Measurements from ENCODE around the gene PDLIM4. TPM values are rescaled to one million over a fixed set of nuclear protein-coding genes. Genes with fewer than 3 reads are reported as not detected.

PDLIM4 gene
- polyA plus RNA-seq, 5 donors: 8.9 to 18.2 (median 10.0) TPM

DNA sequence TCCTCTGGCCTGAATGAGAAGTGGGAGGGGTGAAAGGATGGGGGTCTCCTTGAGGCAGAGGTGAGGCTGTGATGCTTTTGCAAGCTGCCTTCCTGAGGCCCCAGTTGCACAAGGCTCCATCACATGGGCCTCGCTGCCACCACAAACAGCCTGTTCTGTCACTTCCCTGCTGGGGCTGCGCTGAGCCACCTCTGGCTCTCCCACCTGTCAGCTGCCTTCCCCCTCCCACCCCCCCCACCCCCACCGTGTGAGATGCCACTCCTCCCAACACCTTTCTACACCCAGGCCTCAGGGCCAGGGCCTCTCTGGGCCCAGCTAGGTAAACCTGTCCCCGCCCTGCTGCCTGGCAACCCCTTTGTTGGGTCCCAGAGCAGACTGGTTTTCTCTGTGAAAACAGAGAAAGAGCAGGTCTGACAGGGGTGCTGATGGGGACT lies 4.5 kb upstream of the PDLIM4 start:
- peak; percentile 45 to 57 for DNase-seq

DNA sequence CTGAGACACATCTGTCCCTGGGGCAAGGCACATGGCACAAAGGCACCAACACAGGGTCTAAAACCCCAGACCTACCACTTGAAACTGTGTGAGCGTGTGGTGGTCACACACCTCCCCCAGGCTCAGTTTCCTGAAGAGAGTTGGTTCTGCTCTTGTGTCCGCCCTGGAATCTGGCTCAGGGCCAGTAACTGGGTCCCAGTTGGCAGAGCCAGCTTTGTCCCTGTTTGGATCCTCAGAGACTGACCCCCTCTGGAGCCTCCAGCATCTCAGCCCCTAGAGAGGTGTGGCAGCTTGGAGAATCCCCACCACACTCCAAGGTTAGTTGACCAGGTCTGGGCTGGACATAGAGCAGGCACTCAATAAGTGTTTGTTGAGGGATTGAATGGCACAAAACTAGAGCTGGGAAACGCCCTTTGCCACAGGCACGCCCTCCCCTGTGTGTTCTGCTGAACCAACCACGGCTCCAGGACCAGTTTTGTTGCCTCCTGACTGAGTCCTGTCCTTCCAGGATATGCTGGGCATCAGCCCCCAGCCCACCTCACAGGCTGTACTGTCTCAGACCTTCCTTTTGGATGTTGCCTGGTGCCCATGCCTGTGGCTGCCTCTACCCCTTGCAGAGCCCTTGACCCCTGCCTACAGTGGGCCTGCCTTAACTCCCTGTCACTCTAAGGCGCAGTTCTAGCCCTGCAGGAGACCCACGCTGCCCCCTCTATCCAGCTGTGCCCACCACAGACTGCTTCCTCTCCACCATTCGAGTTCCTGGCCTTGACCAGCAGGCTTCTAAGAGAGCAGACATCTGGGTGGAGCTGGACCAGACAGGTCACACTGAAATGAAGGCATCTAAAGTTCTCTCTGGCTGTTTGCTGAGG lies 3.8 kb upstream of the PDLIM4 start:
- no peak for DNase-seq

DNA sequence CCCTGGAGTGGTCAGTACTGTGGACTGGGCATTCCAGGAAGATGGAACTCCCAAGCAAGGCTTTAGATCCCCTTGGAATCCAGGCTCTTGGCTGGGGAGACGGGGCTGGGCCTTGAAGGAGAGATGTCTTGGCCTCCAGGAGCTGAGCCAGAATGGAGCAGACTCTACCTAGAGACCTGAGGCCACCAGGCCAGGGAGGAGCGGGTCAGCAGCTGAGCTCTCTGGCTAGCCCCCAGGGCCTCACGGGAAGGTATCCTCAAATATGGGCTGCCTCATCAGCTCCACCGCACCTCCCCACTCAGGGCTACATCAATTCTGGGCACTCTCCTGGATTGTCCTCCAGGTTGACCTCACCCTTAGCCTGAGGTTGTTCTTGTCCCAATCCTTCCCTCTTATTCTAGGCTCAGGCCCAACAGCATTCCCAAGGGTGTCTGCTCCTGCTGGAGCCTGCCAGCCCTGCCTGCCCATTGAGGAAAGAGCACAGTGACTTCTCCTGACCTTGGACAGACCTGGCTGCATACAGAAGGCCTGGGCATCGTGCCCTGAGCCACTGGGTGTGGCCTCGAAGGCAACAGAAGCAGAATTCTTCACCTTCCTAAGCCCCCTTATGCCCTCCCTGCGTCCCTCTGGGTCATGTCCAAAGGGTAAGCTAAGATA lies 3.0 kb upstream of the PDLIM4 start:
- no peak for DNase-seq

DNA sequence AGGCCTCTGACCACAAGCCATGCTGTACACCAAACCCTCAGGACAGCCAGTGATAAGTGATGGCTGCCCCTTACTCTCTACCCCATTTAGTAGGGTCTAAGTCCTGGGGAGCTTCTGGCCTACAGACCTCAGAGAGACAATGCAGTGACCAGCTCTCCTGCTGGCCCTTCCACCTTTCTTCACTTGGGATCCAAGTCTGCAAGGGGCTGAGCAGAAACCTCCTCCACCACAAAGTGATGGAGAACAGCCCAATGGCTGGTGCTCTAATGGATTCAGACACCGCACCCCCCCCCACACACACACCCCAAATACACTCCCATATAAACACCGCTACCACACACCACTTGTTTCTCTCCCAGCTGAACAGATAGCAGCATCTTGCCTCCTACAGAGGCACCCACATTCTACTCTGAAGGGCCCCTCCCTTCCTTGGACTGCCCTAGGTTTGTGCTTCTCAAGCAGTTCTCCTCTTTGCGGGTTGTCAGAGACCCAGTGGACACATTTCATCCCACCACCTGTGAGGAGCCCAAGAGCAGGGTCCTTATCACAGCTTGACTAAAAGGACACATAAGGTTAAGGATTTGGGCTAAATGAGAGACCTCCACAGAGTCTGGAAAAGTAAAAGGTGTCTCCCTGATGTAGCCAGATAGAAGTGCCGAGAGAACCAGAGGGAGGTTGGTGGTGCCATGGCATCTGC lies 1.3 kb upstream of the PDLIM4 start:
- DNase-seq: no peak

DNA sequence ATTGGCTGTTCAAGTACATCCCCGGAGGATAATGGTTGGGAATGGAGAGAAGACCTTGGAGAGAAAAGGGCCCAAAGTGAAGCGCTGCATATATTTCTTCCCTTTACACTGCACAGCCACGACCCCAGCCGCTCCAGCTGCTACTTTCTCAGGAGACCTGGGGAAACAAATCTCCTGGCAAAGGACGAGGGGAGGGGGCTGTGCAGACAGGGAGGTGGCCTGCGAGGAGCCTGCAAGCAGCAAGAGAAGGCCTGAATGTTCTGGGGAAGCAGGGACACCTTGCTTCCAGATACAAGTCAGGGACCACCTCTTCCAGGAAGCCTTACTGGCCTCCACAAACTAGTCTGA lies 739 bp upstream of the PDLIM4 start:
- no peak for DNase-seq

DNA sequence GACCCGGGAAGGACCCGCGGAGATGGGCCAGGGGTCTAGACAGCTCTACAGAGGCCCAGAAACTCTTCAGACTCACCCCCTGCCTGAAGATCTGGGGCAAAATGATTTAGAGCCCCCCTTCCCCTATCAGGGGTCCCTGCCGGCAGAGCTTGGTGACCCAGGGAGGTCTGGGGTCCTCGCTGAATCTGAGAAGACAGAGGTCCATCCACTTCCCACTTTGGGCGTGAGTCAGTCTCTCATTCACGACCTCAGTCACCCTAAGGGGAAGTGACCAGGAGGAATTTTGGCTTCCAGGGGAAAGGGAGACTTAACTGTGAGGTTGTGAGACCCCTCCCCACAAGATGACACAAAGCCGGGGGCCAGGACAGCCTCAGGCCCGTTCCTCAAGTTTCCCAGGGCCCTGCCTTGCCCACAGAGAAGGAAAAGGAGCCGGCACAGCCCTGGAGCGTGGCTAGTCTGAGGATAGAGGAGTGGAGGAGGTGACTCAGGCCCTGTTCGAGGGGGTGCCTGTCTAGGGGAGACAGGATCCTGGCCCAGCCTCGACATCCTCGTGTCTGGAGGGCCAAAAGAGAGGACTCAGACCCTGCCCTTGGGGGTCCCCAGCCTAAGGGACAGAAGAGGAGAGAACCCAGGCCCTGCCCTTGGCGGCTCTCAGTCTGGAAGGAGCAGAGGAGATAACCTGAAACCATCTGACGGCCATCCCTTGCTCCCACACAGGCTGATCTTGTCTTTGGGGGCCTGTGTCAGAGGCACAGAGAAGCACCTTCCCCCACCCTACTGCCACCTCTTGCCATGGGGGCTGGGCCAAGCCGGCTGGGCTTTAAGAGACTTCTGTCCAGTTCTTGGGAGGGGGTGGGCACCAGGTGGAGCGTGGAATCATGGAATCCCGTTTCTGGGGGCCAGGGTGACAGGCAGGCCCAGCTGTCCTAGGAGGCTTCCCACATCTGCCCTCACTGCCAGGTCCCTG lies 889 bp downstream of the PDLIM4 start:
- no peak for DNase-seq

DNA sequence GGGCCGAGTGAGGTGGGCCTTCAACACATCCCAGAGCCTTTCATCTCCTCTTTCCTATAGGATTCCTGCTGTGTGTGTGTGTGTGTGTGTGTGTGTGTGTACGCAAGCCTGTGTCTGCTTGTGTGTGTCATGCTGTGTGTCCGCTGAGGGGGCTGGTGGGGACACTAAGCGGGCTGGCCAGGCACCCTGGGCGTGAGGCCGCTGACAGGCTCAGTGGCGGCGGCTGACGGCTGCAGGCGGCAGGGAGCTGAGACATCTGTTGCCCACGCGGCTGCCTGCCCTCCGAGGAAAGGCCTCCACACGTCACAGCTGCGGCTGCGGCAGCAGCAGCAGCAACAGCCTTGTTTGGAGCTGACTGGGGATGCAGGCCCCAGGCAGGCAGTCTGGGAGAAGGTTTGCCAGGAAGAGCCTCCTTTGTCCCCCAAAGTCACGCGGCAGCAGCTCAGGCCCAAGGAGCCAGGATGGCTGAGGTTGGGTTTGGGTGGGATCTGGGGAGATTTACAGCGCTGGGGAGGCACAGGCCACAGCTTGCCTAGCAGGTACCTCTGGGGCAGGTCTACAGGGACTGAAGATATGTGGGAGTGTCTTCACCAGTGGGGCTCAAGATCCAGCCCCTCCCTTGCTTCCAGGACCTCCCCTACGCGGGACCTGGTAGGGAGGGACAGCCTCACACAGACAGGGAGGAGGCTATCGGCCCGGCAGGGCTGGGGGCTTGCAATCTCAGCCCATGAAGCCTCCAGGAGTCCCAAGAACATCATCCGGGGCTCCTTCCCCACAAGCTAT lies 1.8 kb downstream of the PDLIM4 start:
- peak; percentile 89 to 92 for DNase-seq

DNA sequence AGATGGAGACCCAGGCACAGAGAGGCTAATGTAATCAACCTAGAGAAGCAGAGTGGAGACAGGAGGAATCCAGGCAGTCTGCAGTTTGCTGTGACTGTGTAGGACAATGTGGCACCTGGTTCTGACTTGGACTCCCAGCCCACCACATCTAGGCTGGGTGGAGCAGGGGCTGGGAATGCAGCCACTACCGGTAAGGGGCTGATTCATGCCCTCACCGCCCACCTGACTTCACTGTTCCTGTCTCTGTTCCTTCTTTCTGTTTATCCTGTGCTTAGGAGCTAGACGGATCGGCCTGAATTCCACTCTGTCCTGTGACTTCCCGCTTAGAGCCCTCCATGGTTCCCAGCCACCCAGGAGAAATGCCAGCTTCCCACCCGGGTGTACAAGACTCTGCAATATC lies 2.6 kb downstream of the PDLIM4 start:
- DNase-seq: no peak

DNA sequence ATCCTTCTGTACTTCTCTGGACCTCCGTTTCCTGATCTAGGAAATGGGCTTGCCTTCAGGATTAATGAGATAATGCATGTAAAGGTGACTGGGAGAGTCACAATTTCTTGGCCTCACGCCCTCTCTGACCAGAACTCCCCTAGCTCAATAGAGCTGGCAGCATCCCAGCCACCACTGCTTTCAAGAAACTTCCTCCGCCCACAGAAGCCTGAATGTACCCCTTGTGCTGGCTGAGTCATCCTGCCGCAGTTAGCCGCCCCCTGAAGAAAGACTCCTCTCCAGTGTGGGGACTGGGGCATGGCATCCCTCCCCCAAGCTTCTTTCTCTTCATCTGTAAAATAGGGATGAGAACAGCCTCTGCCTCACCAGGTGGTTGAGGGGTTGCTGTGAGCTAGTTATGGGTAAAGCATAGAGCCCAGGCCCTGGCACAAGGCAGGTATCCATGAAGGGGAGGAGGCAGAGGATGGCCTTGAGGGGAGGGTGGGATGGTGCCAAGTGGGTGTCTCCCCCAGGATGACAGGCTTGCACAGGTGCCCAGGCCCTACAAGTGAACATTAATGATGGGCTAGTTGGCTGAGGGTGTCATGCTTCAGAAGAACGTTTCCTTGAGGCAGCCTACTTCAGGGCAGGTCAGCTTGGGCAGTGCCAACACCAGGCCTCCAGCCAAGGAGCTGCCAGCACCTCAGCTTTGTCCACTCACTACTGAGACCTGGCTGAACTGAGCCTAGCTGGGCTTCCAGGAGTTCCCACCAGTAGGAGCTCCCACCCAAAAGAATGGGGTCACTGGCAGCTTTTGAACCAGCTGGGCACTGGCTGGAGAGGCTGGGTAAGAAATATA lies 3.4 kb downstream of the PDLIM4 start:
- DNase-seq: no peak

DNA sequence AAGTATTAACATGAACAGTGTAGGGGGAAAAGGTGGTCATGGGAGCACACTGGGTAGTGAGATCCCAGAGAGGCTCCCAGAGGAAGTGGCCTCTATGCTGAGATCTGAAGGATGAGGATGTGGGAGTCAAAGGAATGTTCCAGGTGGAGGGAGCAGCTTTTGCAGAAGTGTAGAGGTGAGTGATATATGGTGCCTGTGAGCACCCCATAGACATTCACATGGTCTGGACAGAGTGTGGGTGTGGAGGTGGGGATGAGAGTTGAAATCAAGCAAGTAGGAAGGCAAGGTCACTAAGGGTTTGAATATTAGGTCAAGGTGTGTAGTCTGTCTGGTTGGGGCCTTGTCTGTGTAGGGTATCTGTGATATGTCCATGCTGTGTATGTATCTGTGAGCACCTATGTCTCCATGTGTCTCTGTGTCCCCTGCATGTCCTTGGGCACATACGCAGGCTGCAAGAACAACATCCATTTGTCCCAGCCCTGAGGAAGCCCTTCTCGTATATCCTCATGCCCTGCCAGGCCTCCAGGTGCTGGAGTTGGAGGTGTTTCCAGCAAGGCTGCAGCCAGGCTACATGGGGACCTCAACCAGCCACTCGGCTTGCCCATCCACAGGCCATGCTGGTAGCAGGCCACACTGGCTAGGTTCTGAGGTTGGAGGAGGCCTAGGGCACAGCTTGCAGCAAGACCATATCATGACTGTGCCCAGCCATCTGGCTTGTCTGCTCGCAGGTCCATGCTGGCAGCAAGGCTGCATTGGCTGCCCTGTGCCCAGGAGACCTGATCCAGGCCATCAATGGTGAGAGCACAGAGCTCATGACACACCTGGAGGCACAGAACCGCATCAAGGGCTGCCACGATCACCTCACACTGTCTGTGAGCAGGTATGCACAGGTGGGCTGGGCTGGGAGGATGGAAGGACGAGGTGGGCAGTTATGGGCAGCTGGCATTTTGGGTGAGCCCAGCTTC lies 4.7 kb downstream of the PDLIM4 start:
- no peak for DNase-seq

DNA sequence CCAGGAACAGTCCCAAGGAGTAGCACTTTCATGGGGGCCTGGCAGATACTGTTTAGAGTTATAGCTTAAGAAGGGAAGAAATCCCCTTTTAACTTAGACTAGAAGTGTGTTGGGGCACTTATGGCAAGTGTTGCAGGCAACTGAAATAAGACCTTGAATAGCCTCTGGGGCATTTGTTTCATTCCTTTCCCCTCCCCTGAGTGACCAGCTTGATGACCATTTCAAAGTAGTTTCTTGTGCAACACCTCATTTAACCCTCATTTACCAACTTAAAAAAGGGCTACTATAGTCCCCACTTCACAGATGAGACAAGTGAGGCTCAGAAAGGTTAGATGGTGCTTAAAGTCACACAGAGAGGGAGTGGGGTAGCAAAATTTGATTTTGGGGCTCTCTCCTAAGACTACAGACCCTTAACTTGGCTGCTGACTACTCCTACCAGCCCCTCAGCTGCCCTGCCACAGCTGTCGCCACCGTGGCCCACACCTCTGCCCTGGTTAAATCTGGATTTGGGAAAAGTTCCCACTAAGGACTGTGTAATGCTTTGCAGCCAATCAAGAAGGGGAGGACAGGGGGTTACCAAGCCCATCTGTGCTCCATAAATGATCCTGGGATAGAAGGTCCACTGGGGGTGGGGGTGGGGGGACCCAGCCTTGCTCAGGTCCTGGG lies 5.5 kb downstream of the PDLIM4 start:
- no peak for DNase-seq

DNA sequence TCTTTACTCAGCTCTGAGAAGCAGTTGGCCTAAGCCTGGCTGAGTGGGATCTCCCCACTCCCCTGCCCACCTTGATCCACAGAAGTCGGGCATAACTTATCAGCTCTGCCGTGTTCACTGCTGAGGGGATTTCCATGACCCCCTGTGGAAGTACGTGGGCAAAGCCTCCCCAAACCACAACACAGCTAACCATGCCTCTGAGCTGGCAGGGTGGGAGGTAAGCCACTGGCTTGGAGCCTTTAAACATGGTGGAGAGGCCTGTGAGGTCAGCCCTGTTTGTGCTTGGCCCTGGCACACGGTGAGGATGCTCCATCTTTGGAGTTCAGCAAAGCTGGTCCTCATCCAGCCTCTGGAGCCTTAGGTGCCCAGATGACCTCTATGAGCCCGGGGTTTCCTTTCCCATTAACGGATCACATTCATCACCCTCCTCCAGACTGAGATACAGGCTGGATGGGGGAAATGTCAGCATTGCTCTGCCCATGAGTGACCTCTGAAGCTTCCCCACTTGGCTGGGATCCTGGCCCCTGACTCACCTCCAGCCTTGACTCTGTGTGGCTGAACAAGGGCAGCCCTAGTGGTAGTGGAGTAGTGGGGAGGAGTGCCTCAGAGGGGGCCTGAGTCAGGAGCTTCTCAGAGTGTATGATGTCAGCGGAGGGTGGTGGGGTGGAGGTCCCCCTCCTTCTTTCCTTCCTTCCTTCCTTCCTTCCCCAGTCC lies 6.2 kb downstream of the PDLIM4 start:
- DNase-seq: no peak

DNA sequence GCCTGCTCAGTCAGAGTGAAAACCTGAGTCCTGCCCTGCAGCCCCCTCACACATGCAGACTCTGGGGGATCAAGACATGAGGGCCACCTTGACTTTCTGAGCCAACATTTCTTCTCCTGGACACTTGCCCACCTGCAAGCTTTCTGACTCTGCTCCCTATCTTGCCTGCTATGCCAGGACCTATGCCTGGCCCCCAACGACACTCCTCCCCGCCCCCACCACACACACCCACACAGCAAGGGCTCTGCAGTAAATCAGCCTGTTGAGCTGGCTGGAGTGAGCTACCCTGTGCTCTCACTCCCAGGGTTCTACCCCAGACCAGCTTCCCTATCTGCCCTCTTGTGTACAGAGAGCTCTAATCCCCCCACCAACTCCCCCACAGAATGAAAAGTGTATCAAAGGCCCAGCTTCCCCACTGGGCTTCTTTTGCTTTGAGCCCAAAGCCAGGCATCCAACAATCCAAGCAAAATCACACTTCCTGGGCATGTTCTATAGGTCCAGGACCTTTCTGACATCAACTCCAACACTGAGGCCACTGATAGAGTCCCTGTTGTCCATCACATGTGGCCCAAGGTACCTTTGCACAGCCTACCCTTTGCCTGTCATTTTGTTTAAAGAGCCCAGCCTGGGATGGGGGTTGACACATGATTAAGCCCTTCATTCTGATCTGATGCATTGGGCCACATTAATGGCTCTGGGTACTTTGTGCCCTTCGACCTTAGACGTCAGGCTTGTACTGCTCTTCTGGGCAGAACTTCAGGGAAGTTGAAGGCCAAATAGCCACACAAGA lies 7.2 kb downstream of the PDLIM4 start:
- DNase-seq: no peak

DNA sequence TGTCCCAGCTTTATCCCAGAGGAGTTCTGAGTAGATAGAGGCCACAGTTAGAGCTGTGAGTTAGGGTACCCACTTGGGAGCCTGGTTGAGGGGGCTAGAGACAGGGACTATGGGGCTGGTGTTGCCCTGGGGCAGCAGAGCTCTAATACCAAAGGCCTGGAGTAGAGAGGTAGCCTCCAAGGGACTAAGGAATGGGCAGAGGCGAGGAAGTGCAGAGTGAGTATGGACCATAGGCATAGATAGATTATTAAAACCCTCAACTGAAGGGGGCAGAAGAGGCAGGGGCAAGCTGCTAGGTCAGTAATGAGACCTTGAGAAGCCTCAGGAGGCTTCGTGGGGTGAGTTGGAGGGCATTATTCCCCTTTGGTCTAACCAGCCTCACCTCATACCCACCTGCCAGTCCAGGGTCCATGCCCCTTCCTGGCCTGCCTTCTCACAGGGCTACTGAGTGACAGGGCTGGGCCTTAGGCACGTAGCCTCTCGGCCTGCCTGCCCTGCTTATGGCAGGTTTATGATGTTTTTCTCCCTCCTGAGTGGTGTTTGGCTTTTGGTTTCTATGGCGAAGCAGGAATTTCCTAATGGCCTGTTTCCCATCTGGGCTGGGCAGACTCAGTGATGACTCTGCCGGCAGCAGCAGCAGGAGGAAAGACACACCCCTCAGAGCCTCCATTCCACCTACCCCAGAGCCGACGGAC lies 8.0 kb downstream of the PDLIM4 start:
- peak; percentile 74 to 76 for DNase-seq

DNA sequence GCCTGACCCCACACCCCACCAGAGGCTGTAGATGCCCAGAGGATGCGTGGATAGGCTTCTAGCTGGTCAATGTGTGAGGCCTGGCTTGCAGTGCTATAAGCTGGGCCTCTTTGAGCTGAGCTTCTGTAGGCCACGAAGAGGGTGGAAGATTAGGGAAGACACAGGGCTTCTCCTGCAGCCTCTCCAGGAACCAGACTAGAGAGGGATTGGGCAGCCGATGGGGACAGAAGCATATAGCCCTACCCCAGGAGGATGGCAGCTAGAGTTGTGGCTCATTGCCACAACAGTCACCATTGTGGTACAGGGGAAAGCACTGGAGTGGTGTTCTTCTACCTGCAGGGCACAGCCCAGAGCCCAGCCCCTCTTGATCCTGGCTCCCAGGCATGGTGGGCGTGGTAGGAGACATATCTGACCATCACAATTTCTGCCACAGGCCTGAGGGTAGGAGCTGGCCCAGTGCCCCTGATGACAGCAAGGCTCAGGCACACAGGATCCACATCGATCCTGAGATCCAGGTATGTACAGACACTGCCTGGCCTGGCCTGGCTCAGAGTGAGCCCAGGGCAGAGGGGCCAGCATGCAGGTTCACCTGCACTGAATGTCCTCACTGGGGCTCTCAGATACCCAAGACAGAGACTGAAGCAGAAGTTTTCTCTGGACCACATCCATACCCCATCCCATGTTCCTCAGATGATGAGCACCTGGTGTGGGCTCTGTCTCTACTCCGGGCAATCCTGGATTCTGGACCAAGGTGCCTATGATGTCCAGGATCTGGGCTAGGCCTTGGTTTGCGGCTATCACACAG lies 8.7 kb downstream of the PDLIM4 start:
- no peak for DNase-seq

Measured in right lung (tissue), 5 donors.